A549 (cell line): ENCODE data around the gene USP30. TPM values are rescaled to one million over a fixed set of nuclear protein-coding genes. Genes with fewer than 3 reads are reported as not detected.

Experiments
- ATAC-seq, 2 experiments: fragments of 200-7000 bp in 1 of 2; fragments of >200 bp in 1 of 2; cut with Nextera tagmentation in 1 of 2; cut with Tn5 transposase in 1 of 2; 3 replicates each; pipeline versions ENCODE4 v1.8.0 to v1.9.1; 2018 to 2020; ENCODE audit warnings: mild to moderate bottlenecking in 1 of 2, moderate library complexity in 1 of 2
- CTCF ChIA-PET: fragments of 300-600 bp; sonication (Branson Sonifier 250); formaldehyde crosslinking; extraction: SDS; loops from one replicate; lab custom pipeline; 2021; ENCODE audit warnings: antibody characterized with exemption, inconsistent platforms; lab: Yijun Ruan, JAX
- POLR2A ChIA-PET: fragments of 350-600 bp; formaldehyde crosslinking; extraction: SDS; loops from one replicate; lab custom pipeline; 2021; ENCODE audit warnings: antibody characterized with exemption, inconsistent platforms; lab: Yijun Ruan, JAX
- DNase-seq, 2 experiments: peaks; one replicate each; pipeline versions ENCODE4 v3.0.0 to v3.0.0-alpha.2; 2011 to 2016; ENCODE audit warnings: low read depth in 1 of 2, low spot score in 1 of 2
- FAIRE-seq: peaks from 2 replicates; lab custom pipeline; 2011; peaks lifted over from hg19 to GRCh38; lab: Jason Lieb, UNC
- H3K27ac ChIP-seq, 2 experiments: fragments of >200 bp; sonication (Bioruptor Twin); formaldehyde crosslinking; 3 replicates each; pipeline ENCODE4 v1.5.1; 2016 to 2017
- H3K4me1 ChIP-seq: fragments of >200 bp; sonication (Bioruptor Twin); formaldehyde crosslinking; 3 replicates; pipeline ENCODE4 v1.6.1; 2016
- H3K4me2 ChIP-seq: fragments of >200 bp; sonication (Bioruptor Twin); formaldehyde crosslinking; 3 replicates; pipeline ENCODE4 v1.6.1; 2016
- H3K4me3 ChIP-seq: fragments of >200 bp; sonication (Bioruptor Twin); formaldehyde crosslinking; 3 replicates; pipeline ENCODE4 v1.5.1; 2016
- H3K9me3 ChIP-seq: fragments of >200 bp; sonication (Bioruptor Twin); formaldehyde crosslinking; 3 replicates; pipeline ENCODE4 v1.6.1; 2016
- BCL3 ChIP-seq: fragments of >200 bp; sonication (Bioruptor Twin); formaldehyde crosslinking; IDR thresholded peaks from 3 replicates; pipeline ENCODE4 v1.6.1; 2016
- BHLHE40 ChIP-seq: IDR thresholded peaks from 2 replicates; pipeline ENCODE4 v1.6.1; 2012; ENCODE audit warnings: low read depth, low read length, inconsistent platforms
- CBX2 ChIP-seq: fragments of 200-600 bp; sonication (generic); IDR thresholded peaks from 2 replicates; pipeline ENCODE4 v1.6.1; 2016; ENCODE audit warnings: low read depth, mild to moderate bottlenecking, borderline replicate concordance
- CHD4 ChIP-seq: fragments of 200-600 bp; sonication (generic); IDR thresholded peaks from 2 replicates; pipeline ENCODE4 v1.6.1; 2016; ENCODE audit warnings: antibody characterized with exemption, mild to moderate bottlenecking, borderline replicate concordance
- CTCF ChIP-seq: fragments of >200 bp; sonication (Bioruptor Twin); formaldehyde crosslinking; IDR thresholded peaks from 3 replicates; pipeline ENCODE4 v1.5.1; 2016
- EHMT2 ChIP-seq: fragments of 200-600 bp; sonication (generic); IDR thresholded peaks from 2 replicates; pipeline ENCODE4 v1.6.1; 2016; ENCODE audit warnings: antibody characterized with exemption, low read depth, mild to moderate bottlenecking, moderate library complexity
- EP300 ChIP-seq, 2 experiments: fragments of >200 bp; sonication (Bioruptor Twin); formaldehyde crosslinking; IDR thresholded peaks; 2 replicates in 1 of 2; 3 replicates in 1 of 2; pipeline ENCODE4 v1.6.1; 2016 to 2017
- ESRRA ChIP-seq: fragments of 150-350 bp; IDR thresholded peaks from 2 replicates; pipeline ENCODE4 v1.6.1; 2014; ENCODE audit warnings: mild to moderate bottlenecking, low read length, borderline replicate concordance
- FOXS1 ChIP-seq: fragments of 250-450 bp; sonication (Bioruptor Pico); IDR thresholded peaks from 2 replicates; pipeline ENCODE4 v1.5.0; 2020; ENCODE audit warnings: mild to moderate bottlenecking, moderate library complexity
- GATA3 ChIP-seq: IDR thresholded peaks from 2 replicates; pipeline ENCODE4 v1.6.1; 2012; ENCODE audit warnings: borderline replicate concordance
- HDAC2 ChIP-seq: fragments of 200-600 bp; sonication (generic); IDR thresholded peaks from 2 replicates; pipeline ENCODE4 v1.6.1; 2016
- HMGXB4 ChIP-seq: fragments of 250-450 bp; sonication (Bioruptor Pico); IDR thresholded peaks from 2 replicates; pipeline ENCODE4 v1.5.0; 2021; ENCODE audit warnings: mild to moderate bottlenecking, moderate library complexity, borderline replicate concordance
- HOXA7 ChIP-seq: fragments of 250-450 bp; sonication (Bioruptor Pico); IDR thresholded peaks from 2 replicates; pipeline ENCODE4 v1.5.0; 2020; ENCODE audit warnings: mild to moderate bottlenecking, moderate library complexity
- HOXB5 ChIP-seq: fragments of 250-450 bp; sonication (Bioruptor Pico); IDR thresholded peaks from 2 replicates; pipeline ENCODE4 v1.5.0; 2020; ENCODE audit warnings: mild to moderate bottlenecking, moderate library complexity
- KDM5A ChIP-seq: fragments of 200-600 bp; sonication (generic); IDR thresholded peaks from 2 replicates; pipeline ENCODE4 v1.6.1; 2016; ENCODE audit warnings: antibody characterized with exemption, mild to moderate bottlenecking
- MYC ChIP-seq: IDR thresholded peaks from 2 replicates; pipeline ENCODE4 v1.6.1; 2012; ENCODE audit warnings: mild to moderate bottlenecking, inconsistent platforms, low read length, improper control_type of control experiment, borderline replicate concordance
- NPAS2 ChIP-seq: fragments of 250-450 bp; sonication (Bioruptor Pico); IDR thresholded peaks from 2 replicates; pipeline ENCODE4 v1.8.0; 2022; ENCODE audit warnings: mild to moderate bottlenecking, moderate library complexity, borderline replicate concordance
- PHF8 ChIP-seq: fragments of 200-600 bp; sonication (generic); IDR thresholded peaks from 2 replicates; pipeline ENCODE4 v1.6.1; 2016; ENCODE audit warnings: low read depth, mild to moderate bottlenecking, antibody characterized with exemption, moderate library complexity, borderline replicate concordance
- POLR2AphosphoS2 ChIP-seq: conservative IDR thresholded peaks from 2 replicates; pipeline ENCODE4 v1.6.1; 2012; ENCODE audit warnings: low read length, improper control_type of control experiment, inconsistent platforms
- RARB ChIP-seq: fragments of 250-450 bp; sonication (Bioruptor Pico); IDR thresholded peaks from 2 replicates; pipeline ENCODE4 v1.8.0; 2021; ENCODE audit warnings: mild to moderate bottlenecking, moderate library complexity
- RCOR1 ChIP-seq: fragments of 150-350 bp; IDR thresholded peaks from 2 replicates; pipeline ENCODE4 v1.6.1; 2014; ENCODE audit warnings: antibody characterized with exemption, low read length, low read depth
- RFX5 ChIP-seq: fragments of 450-650 bp; IDR thresholded peaks from 2 replicates; pipeline ENCODE4 v1.7.1; 2014; ENCODE audit warnings: antibody characterized with exemption, mild to moderate bottlenecking, moderate library complexity
- RNF2 ChIP-seq: fragments of 200-600 bp; sonication (generic); IDR thresholded peaks from 2 replicates; pipeline ENCODE4 v1.6.1; 2016; ENCODE audit warnings: low read depth, mild to moderate bottlenecking, antibody characterized with exemption, moderate library complexity, borderline replicate concordance
- SMC3 ChIP-seq: fragments of >200 bp; sonication (Bioruptor Twin); formaldehyde crosslinking; IDR thresholded peaks from 3 replicates; pipeline ENCODE4 v1.6.1; 2018; ENCODE audit warnings: inconsistent platforms
- TFCP2L1 ChIP-seq: fragments of 250-450 bp; sonication (Bioruptor Pico); IDR thresholded peaks from 2 replicates; pipeline ENCODE4 v1.5.0; 2021; ENCODE audit warnings: mild to moderate bottlenecking
- ZFP36 ChIP-seq: fragments of 450-650 bp; IDR thresholded peaks from 2 replicates; pipeline ENCODE4 v1.6.1; 2014; ENCODE audit warnings: borderline replicate concordance; ENCODE audit not compliant: partially characterized antibody
- ZNF302 ChIP-seq: fragments of 250-450 bp; sonication (Bioruptor Pico); IDR thresholded peaks from 2 replicates; pipeline ENCODE4 v1.9.0; 2021; ENCODE audit warnings: inconsistent platforms, mild to moderate bottlenecking, moderate library complexity
- WGBS: methylation state at CpG from one replicate; pipeline ENCODE4 v1.1.6; 2017; ENCODE audit errors: missing lambda C conversion rate; 5-methylcytosine and 5-hydroxymethylcytosine counted together
- polyA plus RNA-seq, 4 experiments: library from polyadenylated mRNA; depleted of rRNA in 3 of 4; stranded (reverse); fragments of >200 nt; fragmentation: RNase III in 1 of 4; extraction: RNeasy Plus Mini Kit Qiagen cat#74134 plus additional on column Dnase treatment in 1 of 4; gene quantifications; 2 replicates in 3 of 4; 3 replicates in 1 of 4; pipeline ENCODE4 v1.2.3, GENCODE V29; 2011 to 2017
- TF ChIP-seq, protein P1 (sequence below): IDR thresholded peaks from 2 replicates; pipeline ENCODE4 v1.6.1; 2012

USP30 gene
- polyA plus RNA-seq, 2 of the 4 experiments (the other 2 are of a cell fraction) = 6.8 to 19.6 TPM

GRCh38 chr12:109115404-109115757, 63.0 kb downstream of the USP30 start:
- H3K4me2 ChIP-seq = no peak overlapping the region

GRCh38 chr12:109115758-109116610, 63.6 kb downstream of the USP30 start, which contains the start of gene ACACB:
ACACB (plus strand) TSS chr12:109116587; CDS start chr12:109139406, 22,819 bp downstream.
- no peak within 1 kb of the TSS for H3K4me2 ChIP-seq
- CTCF ChIA-PET = interaction anchor here (0.6 to 1.5 kb wide), 11 partner anchors 8 to 907 kb away, joined by 3 to 4 read pairs (median 3); no protein-coding TSS in a partner anchor
- FAIRE-seq = no peak
- ATAC-seq = no peak
- no peak for TF ChIP-seq RFX5
- TF ChIP-seq PHF8 = no peak
- TF ChIP-seq CBX2 = no peak
- TF ChIP-seq NPAS2 (CRISPR knock-in tag) = no peak
- no peak for TF ChIP-seq GATA3
- no peak for TF ChIP-seq CHD4
- TF ChIP-seq HOXA7 = no peak
- no peak for TF ChIP-seq ZNF302
- no peak for TF ChIP-seq TFCP2L1 (CRISPR knock-in tag)
- TF ChIP-seq HOXB5 (CRISPR knock-in tag) = no peak
- no peak for TF ChIP-seq BCL3
- TF ChIP-seq, all 56 proteins: peak for 0
- Histone ChIP-seq H3K27ac (no peak within 1 kb of the TSS; a peak in 1 of 6 replicates), H3K4me1 (peaks cover 3% of the 10 kb centered on the region; the same call in 1 of the 3 replicates), H3K9me3 (no peaks in the 10 kb centered on the region), H3K4me3 (no peak within 1 kb of the TSS)
- POLR2A ChIA-PET = no interaction called here
- no peak for DNase-seq
- 86% methylated on average over 14 of the region's 14 CpGs for WGBS

More at GRCh38 chr12:109115404-109115757, 63.0 kb downstream of the USP30 start:
- H3K27ac ChIP-seq = no peak overlapping the region; a peak in 1 of 6 replicates
- H3K9me3 ChIP-seq = no peaks in the 10 kb centered on the region
- no peak for TF ChIP-seq POLR2AphosphoS2
- no peak for TF ChIP-seq HDAC2
- no peak for TF ChIP-seq RARB (CRISPR knock-in tag)
- TF ChIP-seq KDM5A = no peak
- no peak for TF ChIP-seq EP300 (IDR thresholded peaks at IDR 0.05)
- no peak for TF ChIP-seq ZFP36
- TF ChIP-seq FOXS1 (CRISPR knock-in tag) = no peak
- TF ChIP-seq RNF2 = no peak
- TF ChIP-seq CTCF = no peak
- TF ChIP-seq CHD4 = no peak
- no peak for TF ChIP-seq BHLHE40
- TF ChIP-seq NPAS2 (CRISPR knock-in tag) = no peak
- TF ChIP-seq TFCP2L1 (CRISPR knock-in tag) = no peak
- TF ChIP-seq HMGXB4 (CRISPR knock-in tag) = no peak
- TF ChIP-seq SMC3 = no peak
- TF ChIP-seq RCOR1 = no peak
- no peak for TF ChIP-seq EHMT2
- no peak for TF ChIP-seq ESRRA
- no peak for TF ChIP-seq MYC
- TF ChIP-seq, protein P1, sequence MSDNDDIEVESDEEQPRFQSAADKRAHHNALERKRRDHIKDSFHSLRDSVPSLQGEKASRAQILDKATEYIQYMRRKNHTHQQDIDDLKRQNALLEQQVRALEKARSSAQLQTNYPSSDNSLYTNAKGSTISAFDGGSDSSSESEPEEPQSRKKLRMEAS = no peak
- H3K4me1 ChIP-seq = peaks cover 8% of the 10 kb centered on the region
- DNase-seq (no peak), ATAC-seq (no peak), FAIRE-seq (no peak)
- POLR2A ChIA-PET = no interaction called here
- CTCF ChIA-PET = interaction anchor here (1.0 to 1.5 kb wide), 3 partner anchors 14 to 264 kb away, joined by 3 to 4 read pairs (median 3); no protein-coding TSS in a partner anchor
- no peak overlapping the region for H3K4me3 ChIP-seq
- 92% methylated on average over 3 of the region's 3 CpGs for WGBS
